ENCODE measurements around the gene NEDD4L. TPM values are rescaled to one million over a fixed set of nuclear protein-coding genes. Genes with fewer than 3 reads are reported as not detected.

NEDD4L gene
- total and polyA plus RNA-seq, 4 donors: 10.2 to 20.3 (median 13.2) TPM

DNA sequence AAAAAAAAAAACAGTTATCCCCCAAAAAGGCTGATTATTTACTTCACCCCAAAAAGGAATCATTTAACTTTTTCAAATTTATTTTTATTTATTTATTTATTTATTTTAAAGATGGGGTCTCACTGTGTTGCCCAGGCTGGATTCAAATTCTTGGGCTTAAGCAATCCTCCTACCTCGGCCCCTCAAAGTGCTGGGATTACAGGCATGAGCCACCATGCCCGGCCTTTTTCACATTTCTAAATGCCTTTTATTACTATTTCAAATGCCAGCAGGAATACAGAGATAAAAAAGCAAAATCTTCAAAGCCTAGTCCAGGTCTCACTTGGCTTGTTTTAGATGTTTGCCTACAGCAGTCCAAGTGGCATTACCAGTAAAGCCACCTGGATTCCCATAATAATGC lies 345.7 kb downstream of the NEDD4L start:
- Histone ChIP-seq H3K36me3 (ENCODE audit: control insufficient read depth in 4 of 4, insufficient read depth in 3 of 4, low read depth in 1 of 4, low read length in 3 of 4) (peaks cover 0 to 8% (median 4%) of the 10 kb centered on the region in 4 donors), H3K4me1 (ENCODE audit: control insufficient read depth in 4 of 4, insufficient read depth in 4 of 4, low read length in 3 of 4) (no peaks in the 10 kb centered on the region), H3K9ac (ENCODE audit: low read depth in 1 of 2, low read length in 2 of 2) (no peak overlapping the region), H3K9me3 (ENCODE audit: control insufficient read depth in 4 of 4, low read length in 3 of 4) (no peaks in the 10 kb centered on the region), H3K27ac (ENCODE audit: low read depth in 1 of 2, low read length in 2 of 2) (no peak overlapping the region), H3K4me3 (ENCODE audit: low read depth in 1 of 3, low read length in 3 of 3) (no peak overlapping the region), H3K27me3 (ENCODE audit: control insufficient read depth in 4 of 4, insufficient read depth in 4 of 4, low read length in 3 of 4) (no peaks in the 10 kb centered on the region)
- no peak for TF ChIP-seq RAD21 (IDR thresholded peaks at IDR 0.05)
- TF ChIP-seq FOXA1 (IDR thresholded peaks at IDR 0.05): no peak
- no peak for TF ChIP-seq HNF4A (conservative IDR thresholded peaks at IDR 0.05)
- no peak for TF ChIP-seq YY1 (IDR thresholded peaks at IDR 0.05)
- TF ChIP-seq RXRA (IDR thresholded peaks at IDR 0.05): no peak
- DNase-seq (ENCODE audit: low spot score): no peak
- WGBS: 96% methylated on average over 2 of the region's 2 CpGs

DNA sequence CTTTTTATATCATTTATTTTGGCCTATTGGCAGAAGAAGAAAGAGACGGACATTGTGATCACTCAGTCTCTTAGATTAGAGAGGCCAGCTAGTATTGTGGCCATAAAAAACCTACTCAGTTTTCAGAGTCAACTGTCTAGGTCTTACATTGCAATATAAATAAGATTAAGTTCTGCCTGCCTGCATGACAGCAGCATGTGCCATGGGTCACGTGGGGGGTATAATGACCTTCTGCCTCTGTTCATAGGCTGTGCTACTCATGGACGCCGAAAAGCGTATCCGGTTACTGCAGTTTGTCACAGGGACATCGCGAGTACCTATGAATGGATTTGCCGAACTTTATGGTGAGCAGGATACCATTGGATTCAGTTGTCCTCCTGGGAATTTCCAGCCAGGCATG lies 346.4 kb downstream of the NEDD4L start:
- H3K4me3 ChIP-seq (ENCODE audit: low read depth in 1 of 3, low read length in 3 of 3): no peak overlapping the region
- DNase-seq (ENCODE audit: low spot score): no peak
- TF ChIP-seq HNF4G (IDR thresholded peaks at IDR 0.05): no peak
- TF ChIP-seq TAF1 (conservative IDR thresholded peaks at IDR 0.05): no peak
- no peak for TF ChIP-seq YY1 (IDR thresholded peaks at IDR 0.05)
- TF ChIP-seq FOXA2 (IDR thresholded peaks at IDR 0.05): no peak
- TF ChIP-seq RAD21 (IDR thresholded peaks at IDR 0.05): no peak
- no peak for TF ChIP-seq HNF4A (conservative IDR thresholded peaks at IDR 0.05)
- TF ChIP-seq, protein P1, sequence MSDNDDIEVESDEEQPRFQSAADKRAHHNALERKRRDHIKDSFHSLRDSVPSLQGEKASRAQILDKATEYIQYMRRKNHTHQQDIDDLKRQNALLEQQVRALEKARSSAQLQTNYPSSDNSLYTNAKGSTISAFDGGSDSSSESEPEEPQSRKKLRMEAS (IDR thresholded peaks at IDR 0.05): no peak
- TF ChIP-seq, protein P2, sequence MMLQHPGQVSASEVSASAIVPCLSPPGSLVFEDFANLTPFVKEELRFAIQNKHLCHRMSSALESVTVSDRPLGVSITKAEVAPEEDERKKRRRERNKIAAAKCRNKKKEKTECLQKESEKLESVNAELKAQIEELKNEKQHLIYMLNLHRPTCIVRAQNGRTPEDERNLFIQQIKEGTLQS (IDR thresholded peaks at IDR 0.05): no peak
- TF ChIP-seq FOXA1 (IDR thresholded peaks at IDR 0.05): no peak
- TF ChIP-seq NR2F2 (IDR thresholded peaks at IDR 0.05): no peak
- TF ChIP-seq, protein P3, sequence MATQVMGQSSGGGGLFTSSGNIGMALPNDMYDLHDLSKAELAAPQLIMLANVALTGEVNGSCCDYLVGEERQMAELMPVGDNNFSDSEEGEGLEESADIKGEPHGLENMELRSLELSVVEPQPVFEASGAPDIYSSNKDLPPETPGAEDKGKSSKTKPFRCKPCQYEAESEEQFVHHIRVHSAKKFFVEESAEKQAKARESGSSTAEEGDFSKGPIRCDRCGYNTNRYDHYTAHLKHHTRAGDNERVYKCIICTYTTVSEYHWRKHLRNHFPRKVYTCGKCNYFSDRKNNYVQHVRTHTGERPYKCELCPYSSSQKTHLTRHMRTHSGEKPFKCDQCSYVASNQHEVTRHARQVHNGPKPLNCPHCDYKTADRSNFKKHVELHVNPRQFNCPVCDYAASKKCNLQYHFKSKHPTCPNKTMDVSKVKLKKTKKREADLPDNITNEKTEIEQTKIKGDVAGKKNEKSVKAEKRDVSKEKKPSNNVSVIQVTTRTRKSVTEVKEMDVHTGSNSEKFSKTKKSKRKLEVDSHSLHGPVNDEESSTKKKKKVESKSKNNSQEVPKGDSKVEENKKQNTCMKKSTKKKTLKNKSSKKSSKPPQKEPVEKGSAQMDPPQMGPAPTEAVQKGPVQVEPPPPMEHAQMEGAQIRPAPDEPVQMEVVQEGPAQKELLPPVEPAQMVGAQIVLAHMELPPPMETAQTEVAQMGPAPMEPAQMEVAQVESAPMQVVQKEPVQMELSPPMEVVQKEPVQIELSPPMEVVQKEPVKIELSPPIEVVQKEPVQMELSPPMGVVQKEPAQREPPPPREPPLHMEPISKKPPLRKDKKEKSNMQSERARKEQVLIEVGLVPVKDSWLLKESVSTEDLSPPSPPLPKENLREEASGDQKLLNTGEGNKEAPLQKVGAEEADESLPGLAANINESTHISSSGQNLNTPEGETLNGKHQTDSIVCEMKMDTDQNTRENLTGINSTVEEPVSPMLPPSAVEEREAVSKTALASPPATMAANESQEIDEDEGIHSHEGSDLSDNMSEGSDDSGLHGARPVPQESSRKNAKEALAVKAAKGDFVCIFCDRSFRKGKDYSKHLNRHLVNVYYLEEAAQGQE (IDR thresholded peaks at IDR 0.05): no peak
- no peak for TF ChIP-seq JUND (IDR thresholded peaks at IDR 0.05)
- no peak for TF ChIP-seq EGR1 (IDR thresholded peaks at IDR 0.05; ENCODE audit: low read depth in 2 of 2)
- no peak for TF ChIP-seq SP1 (IDR thresholded peaks at IDR 0.05)
- TF ChIP-seq, protein P4, sequence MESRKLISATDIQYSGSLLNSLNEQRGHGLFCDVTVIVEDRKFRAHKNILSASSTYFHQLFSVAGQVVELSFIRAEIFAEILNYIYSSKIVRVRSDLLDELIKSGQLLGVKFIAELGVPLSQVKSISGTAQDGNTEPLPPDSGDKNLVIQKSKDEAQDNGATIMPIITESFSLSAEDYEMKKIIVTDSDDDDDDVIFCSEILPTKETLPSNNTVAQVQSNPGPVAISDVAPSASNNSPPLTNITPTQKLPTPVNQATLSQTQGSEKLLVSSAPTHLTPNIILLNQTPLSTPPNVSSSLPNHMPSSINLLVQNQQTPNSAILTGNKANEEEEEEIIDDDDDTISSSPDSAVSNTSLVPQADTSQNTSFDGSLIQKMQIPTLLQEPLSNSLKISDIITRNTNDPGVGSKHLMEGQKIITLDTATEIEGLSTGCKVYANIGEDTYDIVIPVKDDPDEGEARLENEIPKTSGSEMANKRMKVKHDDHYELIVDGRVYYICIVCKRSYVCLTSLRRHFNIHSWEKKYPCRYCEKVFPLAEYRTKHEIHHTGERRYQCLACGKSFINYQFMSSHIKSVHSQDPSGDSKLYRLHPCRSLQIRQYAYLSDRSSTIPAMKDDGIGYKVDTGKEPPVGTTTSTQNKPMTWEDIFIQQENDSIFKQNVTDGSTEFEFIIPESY (IDR thresholded peaks at IDR 0.05): no peak
- H3K9me3 ChIP-seq (ENCODE audit: control insufficient read depth in 4 of 4, low read length in 3 of 4): no peaks in the 10 kb centered on the region
- H3K36me3 ChIP-seq (ENCODE audit: control insufficient read depth in 4 of 4, insufficient read depth in 3 of 4, low read depth in 1 of 4, low read length in 3 of 4): peaks cover 0 to 8% (median 4%) of the 10 kb centered on the region in 4 donors
- H3K9ac ChIP-seq (ENCODE audit: low read depth in 1 of 2, low read length in 2 of 2): no peak overlapping the region
- H3K27me3 ChIP-seq (ENCODE audit: control insufficient read depth in 4 of 4, insufficient read depth in 4 of 4, low read length in 3 of 4): no peaks in the 10 kb centered on the region
- WGBS: 97% methylated on average over 9 of the region's 9 CpGs
- no peaks in the 10 kb centered on the region for H3K4me1 ChIP-seq (ENCODE audit: control insufficient read depth in 4 of 4, insufficient read depth in 4 of 4, low read length in 3 of 4)
- H3K27ac ChIP-seq (ENCODE audit: low read depth in 1 of 2, low read length in 2 of 2): no peak overlapping the region

Data from liver (tissue), 9 donors.